Measurements from ENCODE around the gene RSPH1. TPM values are rescaled to one million over a fixed set of nuclear protein-coding genes. Genes with fewer than 3 reads are reported as not detected.

Gene RSPH1
- total RNA-seq, 1 experiment from 2014 or later: 1.5 TPM

GRCh38 chr21:42459546-42460215, 36.3 kb downstream of the RSPH1 start:
- Histone ChIP-seq H3K36me3 (ENCODE audit: control insufficient read depth in 1 of 2, insufficient read depth in 2 of 2, low read length in 2 of 2) (no peaks in the 10 kb centered on the region), H3K4me3 (replicated peaks in 1 of 2; ENCODE audit: low read depth in 1 of 2, low read length in 2 of 2) (no peak overlapping the region), H3K9ac (ENCODE audit: low read length) (no peak overlapping the region), H4K20me1 (ENCODE audit: insufficient read depth) (no peaks in the 10 kb centered on the region), H3K9me2 (ENCODE audit: insufficient read depth) (no peaks in the 10 kb centered on the region), H3K79me2 (ENCODE audit: insufficient read depth, low read length) (no peaks in the 10 kb centered on the region), H3K4me2 (ENCODE audit: low read length) (no peak overlapping the region), H2AFZ (ENCODE audit: low read depth, low read length, poor library complexity, severe bottlenecking) (no peak overlapping the region), H3K9me3 (ENCODE audit: control insufficient read depth in 1 of 2, insufficient read depth in 1 of 2, low read depth in 1 of 2, low read length in 2 of 2) (no peaks in the 10 kb centered on the region), H3K27me3 (ENCODE audit: insufficient read depth, low read length) (no peaks in the 10 kb centered on the region), H3K27ac (ENCODE audit: low read depth, low read length) (no peak overlapping the region), H3K4me1 (ENCODE audit: control insufficient read depth in 1 of 2, insufficient read depth in 2 of 2, low read length in 2 of 2) (peaks cover 0 to 8% of the 10 kb centered on the region in 2 experiments; a peak in 1 of 4 replicates)
- ATAC-seq (no peak), DNase-seq (ENCODE audit: low read depth, low spot score) (no peak)
- RAD21 ChIA-PET (ENCODE audit: low non-redundant PET in 1 of 2, low total read pairs in 2 of 2, uncharacterized antibody in 2 of 2, unreplicated experiment in 2 of 2): no interaction called here
- no TSS peak for BruUV-seq (replicated peaks)
- TF ChIP-seq TCF7L2 (IDR thresholded peaks at IDR 0.05; ENCODE audit: borderline replicate concordance, extremely low read depth, insufficient read depth, insufficient read length): no peak
- TF ChIP-seq RAD21 (IDR thresholded peaks at IDR 0.05; ENCODE audit: low read depth): no peak
- intact Hi-C loops (cut with micrococcal nuclease): loop anchor here (10.0 kb wide), 1 partner anchor 125 kb away; no protein-coding TSS in a partner anchor
- POLR2A ChIA-PET: no interaction called here
- CTCF ChIA-PET: no interaction called here

- H3K9me2 ChIP-seq (ENCODE audit: insufficient read depth): no peaks in the 10 kb centered on the region
- DNase-seq (ENCODE audit: low read depth, low spot score) (no peak), ATAC-seq (no peak)
- no peaks in the 10 kb centered on the region for H4K20me1 ChIP-seq (ENCODE audit: insufficient read depth)
- no peak overlapping the region for H2AFZ ChIP-seq (ENCODE audit: low read depth, low read length, poor library complexity, severe bottlenecking)
- intact Hi-C loops (cut with micrococcal nuclease): loop anchor here (10.0 kb wide), 1 partner anchor 124 kb away; no protein-coding TSS in a partner anchor
- H3K9me3 ChIP-seq (ENCODE audit: control insufficient read depth in 1 of 2, insufficient read depth in 1 of 2, low read depth in 1 of 2, low read length in 2 of 2): no peaks in the 10 kb centered on the region
- no peaks in the 10 kb centered on the region for H3K79me2 ChIP-seq (ENCODE audit: insufficient read depth, low read length)
- no peak overlapping the region for H3K4me3 ChIP-seq (replicated peaks in 1 of 2; ENCODE audit: low read depth in 1 of 2, low read length in 2 of 2)
- ChIA-PET POLR2A (no interaction called here), RAD21 (ENCODE audit: low non-redundant PET in 1 of 2, low total read pairs in 2 of 2, uncharacterized antibody in 2 of 2, unreplicated experiment in 2 of 2) (no interaction called here), CTCF (no interaction called here)
- no peaks in the 10 kb centered on the region for H3K27me3 ChIP-seq (ENCODE audit: insufficient read depth, low read length)
- no peak overlapping the region for H3K27ac ChIP-seq (ENCODE audit: low read depth, low read length)
- no peaks in the 10 kb centered on the region for H3K36me3 ChIP-seq (ENCODE audit: control insufficient read depth in 1 of 2, insufficient read depth in 2 of 2, low read length in 2 of 2)
- BruUV-seq (replicated peaks): no TSS peak
- H3K4me1 ChIP-seq (ENCODE audit: control insufficient read depth in 1 of 2, insufficient read depth in 2 of 2, low read length in 2 of 2): peaks cover 0 to 5% of the 10 kb centered on the region in 2 experiments; a peak in 1 of 4 replicates
- no peak overlapping the region for H3K9ac ChIP-seq (ENCODE audit: low read length)
- no peak overlapping the region for H3K4me2 ChIP-seq (ENCODE audit: low read length)
- no peak for TF ChIP-seq ELF1 (IDR thresholded peaks at IDR 0.05; ENCODE audit: borderline replicate concordance, low read depth)
- TF ChIP-seq RAD21 (IDR thresholded peaks at IDR 0.05; ENCODE audit: low read depth): no peak
- no peak for TF ChIP-seq REST (IDR thresholded peaks at IDR 0.05; ENCODE audit: low read depth)
- TF ChIP-seq POLR2AphosphoS5 (IDR thresholded peaks at IDR 0.05; ENCODE audit: low read depth, low read length): no peak
- TF ChIP-seq CBX3 (IDR thresholded peaks at IDR 0.05; ENCODE audit: low read depth): no peak
- TF ChIP-seq CTCF (IDR thresholded peaks at IDR 0.05 in 2 of 3, conservative IDR thresholded peaks at IDR 0.05 in 1 of 3; ENCODE audit: borderline replicate concordance in 1 of 3, insufficient read depth in 1 of 3, low read depth in 2 of 3, low read length in 2 of 3): no peak
- no peak for TF ChIP-seq MAX (IDR thresholded peaks at IDR 0.05)
- TF ChIP-seq ATF3 (IDR thresholded peaks at IDR 0.05): no peak
- TF ChIP-seq ZFX (IDR thresholded peaks at IDR 0.05): no peak
- no peak for TF ChIP-seq JUND (IDR thresholded peaks at IDR 0.05)
- no peak for TF ChIP-seq SP1 (IDR thresholded peaks at IDR 0.05; ENCODE audit: low read depth)
Observed at GRCh38 chr21:42459082-42459460, 37.0 kb downstream of the RSPH1 start.
